Fibroblast of peridontal ligament (primary cell): ENCODE data around the gene ZNF532.
"Not testable (repeated sequence)": the region's sequence is repeated elsewhere in the genome, so short reads cannot be mapped to it uniquely, and the experiment has no call there.

Experiments
- DNase-seq: peaks from one replicate; pipeline ENCODE4 v3.0.0-alpha.2; 2010; ENCODE audit errors: extremely low read depth

ZNF532 gene

GRCh38 chr18:59008302-59008974, 143.8 kb downstream of the ZNF532 start:
- DNase-seq: peak; percentile 29

- DNase-seq: no peak
Measured at GRCh38 chr18:59009846-59010245, 145.2 kb downstream of the ZNF532 start.

- no peak for DNase-seq
Measured at GRCh38 chr18:59011289-59011688, 146.6 kb downstream of the ZNF532 start.

- DNase-seq: no peak
Measured at GRCh38 chr18:59011786-59012185, 147.1 kb downstream of the ZNF532 start.

- no peak for DNase-seq
Measured at GRCh38 chr18:59012815-59013705, 148.4 kb downstream of the ZNF532 start.

- no peak for DNase-seq
Measured at GRCh38 chr18:59013744-59014143, 149.1 kb downstream of the ZNF532 start.

- DNase-seq: no peak
Measured at GRCh38 chr18:59015531-59016152, 151.0 kb downstream of the ZNF532 start.

GRCh38 chr18:59021500-59021899, 156.8 kb downstream of the ZNF532 start:
- no peak for DNase-seq

GRCh38 chr18:59022167-59022945, 157.7 kb downstream of the ZNF532 start:
- DNase-seq: peak; percentile 95

GRCh38 chr18:59024829-59025228, 160.2 kb downstream of the ZNF532 start:
- DNase-seq: peak; percentile 95

GRCh38 chr18:59025532-59025931, 160.9 kb downstream of the ZNF532 start:
- not testable (repeated sequence) for DNase-seq

- DNase-seq: no peak
Measured at GRCh38 chr18:59026364-59026763, 161.7 kb downstream of the ZNF532 start.

- DNase-seq: no peak
Measured at GRCh38 chr18:59026831-59027410, 162.2 kb downstream of the ZNF532 start.

- DNase-seq: no peak
Measured at GRCh38 chr18:59029663-59030429, 165.2 kb downstream of the ZNF532 start.

- DNase-seq: no peak
Measured at GRCh38 chr18:59032308-59032707, 167.6 kb downstream of the ZNF532 start.

- DNase-seq: no peak
Measured at GRCh38 chr18:59033359-59033758, 168.7 kb downstream of the ZNF532 start.

GRCh38 chr18:59033974-59034373, 169.3 kb downstream of the ZNF532 start:
- no peak for DNase-seq

- no peak for DNase-seq
Measured at GRCh38 chr18:59035591-59035990, 170.9 kb downstream of the ZNF532 start.
